ENCODE results near the gene IL27RA.

DNA sequence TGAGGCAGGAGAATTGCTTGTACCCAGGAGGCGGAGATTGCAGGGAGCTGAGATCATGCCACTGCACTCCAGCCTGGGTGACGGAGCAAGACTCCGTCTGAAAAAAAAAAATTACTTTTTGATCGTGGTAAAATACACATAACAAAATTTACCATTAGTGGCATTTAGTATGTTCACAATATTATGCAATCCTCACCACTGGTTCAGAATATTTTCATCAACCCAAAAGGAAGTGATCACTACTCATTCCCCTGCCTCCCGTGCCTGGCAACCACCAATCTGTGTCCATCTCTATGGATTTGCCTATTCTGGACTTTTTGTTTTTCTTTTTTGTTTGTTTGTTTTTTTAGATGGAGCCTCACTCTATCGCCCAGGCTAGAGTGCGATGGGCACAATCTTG lies 31.5 kb downstream of the IL27RA start:
- TF ChIP-seq, protein P1, sequence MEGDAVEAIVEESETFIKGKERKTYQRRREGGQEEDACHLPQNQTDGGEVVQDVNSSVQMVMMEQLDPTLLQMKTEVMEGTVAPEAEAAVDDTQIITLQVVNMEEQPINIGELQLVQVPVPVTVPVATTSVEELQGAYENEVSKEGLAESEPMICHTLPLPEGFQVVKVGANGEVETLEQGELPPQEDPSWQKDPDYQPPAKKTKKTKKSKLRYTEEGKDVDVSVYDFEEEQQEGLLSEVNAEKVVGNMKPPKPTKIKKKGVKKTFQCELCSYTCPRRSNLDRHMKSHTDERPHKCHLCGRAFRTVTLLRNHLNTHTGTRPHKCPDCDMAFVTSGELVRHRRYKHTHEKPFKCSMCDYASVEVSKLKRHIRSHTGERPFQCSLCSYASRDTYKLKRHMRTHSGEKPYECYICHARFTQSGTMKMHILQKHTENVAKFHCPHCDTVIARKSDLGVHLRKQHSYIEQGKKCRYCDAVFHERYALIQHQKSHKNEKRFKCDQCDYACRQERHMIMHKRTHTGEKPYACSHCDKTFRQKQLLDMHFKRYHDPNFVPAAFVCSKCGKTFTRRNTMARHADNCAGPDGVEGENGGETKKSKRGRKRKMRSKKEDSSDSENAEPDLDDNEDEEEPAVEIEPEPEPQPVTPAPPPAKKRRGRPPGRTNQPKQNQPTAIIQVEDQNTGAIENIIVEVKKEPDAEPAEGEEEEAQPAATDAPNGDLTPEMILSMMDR (IDR thresholded peaks at IDR 0.05): no peak
- TF ChIP-seq POLR2A (IDR thresholded peaks at IDR 0.05): no peak

All from uterus (tissue), 2 donors.